K562 (cell line): ENCODE results near the gene KPNA1. TPM values are rescaled to one million over a fixed set of nuclear protein-coding genes. Genes with fewer than 3 reads are reported as not detected.

Experiments used
- CBFB ChIP-seq: sonication (generic); formaldehyde crosslinking; IDR thresholded peaks from 2 replicates; pipeline ENCODE4 v1.4.0; 2020; ENCODE audit warnings: mild to moderate bottlenecking, missing genetic modification reagents
- DMBX1 ChIP-seq: fragments of 250-450 bp; sonication (Bioruptor Pico); IDR thresholded peaks from 2 replicates; pipeline ENCODE4 v1.8.0; 2022; ENCODE audit warnings: inconsistent platforms, mild to moderate bottlenecking, moderate library complexity, borderline replicate concordance
- E2F1 ChIP-seq: sonication (generic); formaldehyde crosslinking; IDR thresholded peaks from 2 replicates; pipeline ENCODE4 v1.8.1; 2023; ENCODE audit warnings: mild to moderate bottlenecking, missing genetic modification reagents, moderate library complexity
- HMG20A ChIP-seq: fragments of 450-650 bp; formaldehyde crosslinking; conservative IDR thresholded peaks from 2 replicates; pipeline ENCODE4 v1.4.0; 2020; ENCODE audit warnings: mild to moderate bottlenecking, mixed read lengths
- HMG20B ChIP-seq: fragments of 250-450 bp; sonication (Bioruptor Pico); IDR thresholded peaks from 2 replicates; pipeline ENCODE4 v1.5.0; 2021; ENCODE audit warnings: mild to moderate bottlenecking
- JUNB ChIP-seq: fragments of 450-650 bp; formaldehyde crosslinking; conservative IDR thresholded peaks from 2 replicates; pipeline ENCODE4 v1.4.0; 2020; ENCODE audit warnings: mild to moderate bottlenecking
- JUND ChIP-seq, 2 experiments: IDR thresholded peaks; 2 replicates in 1 of 2; 3 replicates in 1 of 2; pipeline ENCODE4 v1.6.1; 2011; ENCODE audit warnings: borderline replicate concordance in 2 of 2, low read depth in 2 of 2, low read length in 2 of 2, improper control_type of control experiment in 1 of 2, missing biosample characterization in 1 of 2, missing genetic modification characterization in 1 of 2, missing genetic modification reagents in 1 of 2
- MTA3 ChIP-seq: fragments of 450-650 bp; formaldehyde crosslinking; IDR thresholded peaks from 2 replicates; pipeline ENCODE4 v1.6.1; 2017; ENCODE audit warnings: mild to moderate bottlenecking, borderline replicate concordance
- NKRF ChIP-seq: fragments of 450-650 bp; IDR thresholded peaks from 2 replicates; pipeline ENCODE4 v1.6.1; 2016; ENCODE audit warnings: borderline replicate concordance
- NR0B1 ChIP-seq: fragments of 450-650 bp; IDR thresholded peaks from one replicate; pipeline ENCODE4 v1.6.1; 2018; ENCODE audit warnings: mild to moderate bottlenecking, moderate library complexity; ENCODE audit not compliant: partially characterized antibody
- PRMT5 ChIP-seq: sonication (generic); formaldehyde crosslinking; IDR thresholded peaks from 2 replicates; pipeline ENCODE4 v1.5.0; 2020; ENCODE audit warnings: missing genetic modification reagents
- RAD21 ChIP-seq, 2 experiments: fragments of 250-450 bp in 1 of 2; fragments of 450-650 bp in 1 of 2; sonication (Bioruptor Pico) in 1 of 2; formaldehyde crosslinking in 1 of 2; IDR thresholded peaks in 1 of 2; conservative IDR thresholded peaks in 1 of 2; 2 replicates each; pipeline versions ENCODE4 v1.4.0 to v1.8.0; 2020 to 2022; ENCODE audit warnings: mild to moderate bottlenecking in 2 of 2, moderate library complexity in 1 of 2
- RBM17 ChIP-seq: fragments of 200-400 bp; formaldehyde crosslinking; IDR thresholded peaks from 2 replicates; pipeline ENCODE4 v1.6.1; 2017; ENCODE audit warnings: low read depth, mild to moderate bottlenecking, low read length, borderline replicate concordance
- RUNX1 ChIP-seq: sonication (generic); IDR thresholded peaks from 2 replicates; pipeline ENCODE4 v1.6.1; 2016; ENCODE audit warnings: antibody characterized with exemption, low read depth
- SMARCE1 ChIP-seq: fragments of 450-650 bp; IDR thresholded peaks from 2 replicates; pipeline ENCODE4 v1.7.1; 2016; ENCODE audit warnings: mild to moderate bottlenecking
- SRSF7 ChIP-seq: fragments of 200-400 bp; formaldehyde crosslinking; optimal IDR thresholded peaks from 2 replicates; pipeline ENCODE3; 2017; ENCODE audit warnings: mild to moderate bottlenecking, low read depth, low read length
- TSC22D4 ChIP-seq: fragments of 450-650 bp; IDR thresholded peaks from 2 replicates; pipeline ENCODE4 v1.6.1; 2016; ENCODE audit warnings: missing genetic modification characterization, missing biosample characterization, control low read depth
- ZBED1 ChIP-seq: IDR thresholded peaks from 2 replicates; pipeline ENCODE4 v1.6.1; 2014
- ZBTB26 ChIP-seq: fragments of 450-650 bp; formaldehyde crosslinking; IDR thresholded peaks from 2 replicates; pipeline ENCODE4 v1.4.0; 2022; ENCODE audit warnings: missing genetic modification characterization
- ZKSCAN8 ChIP-seq: fragments of 200-800 bp; sonication (Bioruptor generic); IDR thresholded peaks from 2 replicates; pipeline ENCODE4 v1.6.1; 2016; ENCODE audit warnings: missing genetic modification characterization, missing compliant biosample characterization
- polyA plus RNA-seq, 8 experiments: library from polyadenylated mRNA; depleted of rRNA in 4 of 8; stranded (reverse) in 5 of 8; unstranded in 3 of 8; fragments of >200 nt; fragmentation: Nextera tagmentation in 2 of 8; fragmentation: Illumina TruSeq in 1 of 8; extraction: Ambion mirVana in 2 of 8; extraction: Trizol in 1 of 8; gene quantifications; 2 replicates each; pipeline versions ENCODE4 v1.2.1 to v1.2.3, GENCODE V29; 2011 to 2014; ENCODE audit warnings: inconsistent platforms in 1 of 8, missing spikeins in 1 of 8
- total RNA-seq, 7 experiments: library from RNA; depleted of rRNA in 6 of 7; stranded (reverse); fragments of >200 nt in 6 of 7; fragmentation: Illumina TruSeq in 2 of 7; extraction: Trizol in 2 of 7; gene quantifications; 2 replicates each; pipeline versions ENCODE4 v1.2.1 to v1.2.3, GENCODE V29; 2011 to 2021; ENCODE audit warnings: low replicate concordance in 1 of 7

KPNA1 gene
- total and polyA plus RNA-seq, 9 of the 15 experiments (the other 6 are each of a cell fraction or from before 2014, with no cell fraction given): 9.3 to 53.8 (median 33.5) TPM

- TF ChIP-seq CBFB (CRISPR knock-in tag) (no peak), DMBX1 (no peak), ZBTB26 (no peak), JUNB (CRISPR knock-in tag) (no peak), ZBED1 (peak; percentile 66; the same call in 1 of the 2 replicates), TSC22D4 (no peak), ZKSCAN8 (no peak), RAD21 (CRISPR knock-in tag; conservative IDR thresholded peaks at IDR 0.05 in 1 of 2, IDR thresholded peaks at IDR 0.05 in 1 of 2) (peak; percentile 29 to 32; a peak in 2 of 4 replicates), JUND (IDR thresholded peaks at IDR 0.05; ENCODE audit: borderline replicate concordance, low read depth, low read length) (no peak), JUND (tag; IDR thresholded peaks at IDR 0.05; ENCODE audit: borderline replicate concordance, low read depth, low read length) (no peak; the same call in 2 of the 3 replicates), PRMT5 (no peak), NR0B1 (no peak), MTA3 (peak; percentile 69; the same call in 1 of the 2 replicates), SRSF7 (no peak), HMG20A (CRISPR knock-in tag) (no peak), NKRF (0 out of 2 replicates have a peak, but pooled peaks have one; percentile 43), RBM17 (no peak), E2F1 (CRISPR knock-in tag) (no peak), SMARCE1 (no peak), HMG20B (CRISPR knock-in tag) (no peak), RUNX1 (no peak)
Measured at GRCh38 chr3:122383771-122384697, 130.7 kb downstream of the KPNA1 start, which contains the start of gene FAM162A (continued).
